ENCODE results near the gene DSCAM.

The DSCAM gene

GRCh38 chr21:40852563-40852962 is 5.6 kb upstream of the DSCAM start:
- TF ChIP-seq FOXP2 (optimal IDR thresholded peaks at IDR 0.05; ENCODE audit: borderline replicate concordance, extremely low read depth, extremely low read length, insufficient read depth) (no peak), POLR2AphosphoS5 (IDR thresholded peaks at IDR 0.05; ENCODE audit: low read depth, low read length) (no peak), SIN3A (IDR thresholded peaks at IDR 0.05; ENCODE audit: borderline replicate concordance, insufficient read depth, low read length) (no peak), TAF1 (IDR thresholded peaks at IDR 0.05; ENCODE audit: borderline replicate concordance, insufficient read depth, low read length) (no peak)
- TF ChIP-seq, protein P1, sequence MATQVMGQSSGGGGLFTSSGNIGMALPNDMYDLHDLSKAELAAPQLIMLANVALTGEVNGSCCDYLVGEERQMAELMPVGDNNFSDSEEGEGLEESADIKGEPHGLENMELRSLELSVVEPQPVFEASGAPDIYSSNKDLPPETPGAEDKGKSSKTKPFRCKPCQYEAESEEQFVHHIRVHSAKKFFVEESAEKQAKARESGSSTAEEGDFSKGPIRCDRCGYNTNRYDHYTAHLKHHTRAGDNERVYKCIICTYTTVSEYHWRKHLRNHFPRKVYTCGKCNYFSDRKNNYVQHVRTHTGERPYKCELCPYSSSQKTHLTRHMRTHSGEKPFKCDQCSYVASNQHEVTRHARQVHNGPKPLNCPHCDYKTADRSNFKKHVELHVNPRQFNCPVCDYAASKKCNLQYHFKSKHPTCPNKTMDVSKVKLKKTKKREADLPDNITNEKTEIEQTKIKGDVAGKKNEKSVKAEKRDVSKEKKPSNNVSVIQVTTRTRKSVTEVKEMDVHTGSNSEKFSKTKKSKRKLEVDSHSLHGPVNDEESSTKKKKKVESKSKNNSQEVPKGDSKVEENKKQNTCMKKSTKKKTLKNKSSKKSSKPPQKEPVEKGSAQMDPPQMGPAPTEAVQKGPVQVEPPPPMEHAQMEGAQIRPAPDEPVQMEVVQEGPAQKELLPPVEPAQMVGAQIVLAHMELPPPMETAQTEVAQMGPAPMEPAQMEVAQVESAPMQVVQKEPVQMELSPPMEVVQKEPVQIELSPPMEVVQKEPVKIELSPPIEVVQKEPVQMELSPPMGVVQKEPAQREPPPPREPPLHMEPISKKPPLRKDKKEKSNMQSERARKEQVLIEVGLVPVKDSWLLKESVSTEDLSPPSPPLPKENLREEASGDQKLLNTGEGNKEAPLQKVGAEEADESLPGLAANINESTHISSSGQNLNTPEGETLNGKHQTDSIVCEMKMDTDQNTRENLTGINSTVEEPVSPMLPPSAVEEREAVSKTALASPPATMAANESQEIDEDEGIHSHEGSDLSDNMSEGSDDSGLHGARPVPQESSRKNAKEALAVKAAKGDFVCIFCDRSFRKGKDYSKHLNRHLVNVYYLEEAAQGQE (IDR thresholded peaks at IDR 0.05; ENCODE audit: insufficient read depth in 1 of 2, low read depth in 2 of 2, low read length in 2 of 2) = no peak

GRCh38 chr21:40851749-40852148 is 4.8 kb upstream of the DSCAM start:
- TF ChIP-seq, protein P1 (IDR thresholded peaks at IDR 0.05; ENCODE audit: insufficient read depth in 1 of 2, low read depth in 2 of 2, low read length in 2 of 2) = no peak
- TF ChIP-seq TAF1 (IDR thresholded peaks at IDR 0.05; ENCODE audit: borderline replicate concordance, insufficient read depth, low read length) (no peak), SIN3A (IDR thresholded peaks at IDR 0.05; ENCODE audit: borderline replicate concordance, insufficient read depth, low read length) (no peak)

DNA sequence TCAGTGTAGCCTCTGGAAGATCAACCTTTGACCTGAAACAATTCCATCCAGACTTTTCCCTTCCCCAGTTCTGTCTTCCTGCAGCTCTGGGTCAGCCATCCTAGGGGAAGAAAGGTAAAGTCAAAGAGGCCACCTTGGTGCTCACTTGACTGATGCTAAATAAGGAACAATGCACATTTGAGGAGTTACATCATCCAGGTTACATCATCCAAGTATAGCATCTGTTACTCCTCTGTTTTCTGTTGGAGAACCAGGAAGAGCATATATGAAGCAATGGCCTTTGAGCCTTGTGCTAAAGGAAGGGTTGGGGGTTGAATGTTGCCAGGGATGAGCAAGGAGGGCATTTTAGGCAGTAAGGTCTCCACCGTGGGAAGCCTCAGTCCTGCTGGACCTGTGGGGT is 3.1 kb upstream of the DSCAM start:
- TF ChIP-seq TAF1 (IDR thresholded peaks at IDR 0.05; ENCODE audit: borderline replicate concordance, insufficient read depth, low read length) (no peak), FOXP2 (optimal IDR thresholded peaks at IDR 0.05; ENCODE audit: borderline replicate concordance, extremely low read depth, extremely low read length, insufficient read depth) (no peak), POLR2AphosphoS5 (IDR thresholded peaks at IDR 0.05; ENCODE audit: low read depth, low read length) (no peak), SIN3A (IDR thresholded peaks at IDR 0.05; ENCODE audit: borderline replicate concordance, insufficient read depth, low read length) (no peak)
- TF ChIP-seq, protein P1 (IDR thresholded peaks at IDR 0.05; ENCODE audit: insufficient read depth in 1 of 2, low read depth in 2 of 2, low read length in 2 of 2) = no peak

DNA sequence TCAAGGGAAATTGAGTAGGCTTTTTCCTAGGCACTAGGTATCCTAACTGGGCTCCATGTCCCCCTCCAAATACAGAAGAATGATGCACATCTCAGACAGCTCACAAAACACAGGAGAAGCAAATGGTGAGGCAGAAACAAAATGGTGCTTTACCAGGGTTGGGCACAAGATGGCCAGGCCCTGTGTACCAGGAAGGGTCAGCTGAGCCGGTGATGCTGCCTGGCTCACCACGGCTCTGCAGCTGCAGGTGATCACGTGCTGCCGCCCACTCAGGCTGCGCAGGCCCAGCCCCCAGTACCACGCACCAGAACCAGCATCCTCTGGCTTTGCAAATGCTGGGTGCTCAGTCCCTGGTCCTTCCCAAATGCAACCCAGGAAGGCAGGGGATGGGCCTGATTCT is 993 bp upstream of the DSCAM start:
- TF ChIP-seq FOXP2 (optimal IDR thresholded peaks at IDR 0.05; ENCODE audit: borderline replicate concordance, extremely low read depth, extremely low read length, insufficient read depth) = no peak
- TF ChIP-seq SIN3A (IDR thresholded peaks at IDR 0.05; ENCODE audit: borderline replicate concordance, insufficient read depth, low read length) = no peak
- TF ChIP-seq, protein P1 (IDR thresholded peaks at IDR 0.05; ENCODE audit: insufficient read depth in 1 of 2, low read depth in 2 of 2, low read length in 2 of 2) = no peak
- no peak for TF ChIP-seq POLR2AphosphoS5 (IDR thresholded peaks at IDR 0.05; ENCODE audit: low read depth, low read length)
- no peak for TF ChIP-seq TAF1 (IDR thresholded peaks at IDR 0.05; ENCODE audit: borderline replicate concordance, insufficient read depth, low read length)

DNA sequence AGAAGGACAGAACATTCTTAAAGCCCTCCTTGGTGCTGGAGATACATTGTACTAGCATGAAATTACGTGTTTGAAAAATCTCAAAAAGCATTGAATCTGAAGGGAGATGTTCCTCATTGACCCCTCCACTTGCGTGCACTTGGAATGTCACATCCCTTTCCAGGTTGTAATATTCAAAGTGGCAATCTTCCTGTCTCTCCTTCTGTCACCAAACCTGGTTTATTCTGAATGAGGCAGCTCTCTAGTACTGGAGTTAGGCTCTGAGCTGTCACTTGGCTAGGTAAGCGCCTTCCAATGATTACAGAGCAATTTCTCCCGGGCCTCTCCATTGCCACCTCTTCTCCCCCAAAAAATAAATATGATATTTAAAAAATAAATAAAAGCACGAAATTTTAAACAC is 855 bp downstream of the DSCAM start:
- no peak for TF ChIP-seq SIN3A (IDR thresholded peaks at IDR 0.05; ENCODE audit: borderline replicate concordance, insufficient read depth, low read length)
- no peak for TF ChIP-seq FOXP2 (optimal IDR thresholded peaks at IDR 0.05; ENCODE audit: borderline replicate concordance, extremely low read depth, extremely low read length, insufficient read depth)
- TF ChIP-seq TAF1 (IDR thresholded peaks at IDR 0.05; ENCODE audit: borderline replicate concordance, insufficient read depth, low read length) = no peak
- TF ChIP-seq POLR2AphosphoS5 (IDR thresholded peaks at IDR 0.05; ENCODE audit: low read depth, low read length) = no peak
- TF ChIP-seq, protein P1 (IDR thresholded peaks at IDR 0.05; ENCODE audit: insufficient read depth in 1 of 2, low read depth in 2 of 2, low read length in 2 of 2) = no peak

All from PFSK-1 (cell line).